A549 (cell line): ENCODE data around the gene PNLIPRP3.

Source experiments
- EHF ChIP-seq: fragments of 250-450 bp; sonication (Bioruptor Pico); IDR thresholded peaks from 2 replicates; pipeline ENCODE4 v1.5.0; 2020; ENCODE audit warnings: mild to moderate bottlenecking
- EHMT2 ChIP-seq: fragments of 200-600 bp; sonication (generic); IDR thresholded peaks from 2 replicates; pipeline ENCODE4 v1.6.1; 2016; ENCODE audit warnings: antibody characterized with exemption, low read depth, mild to moderate bottlenecking, moderate library complexity
- EP300 ChIP-seq, 2 experiments: fragments of >200 bp; sonication (Bioruptor Twin); formaldehyde crosslinking; IDR thresholded peaks; 2 replicates in 1 of 2; 3 replicates in 1 of 2; pipeline ENCODE4 v1.6.1; 2016 to 2017
- ESRRA ChIP-seq: fragments of 150-350 bp; IDR thresholded peaks from 2 replicates; pipeline ENCODE4 v1.6.1; 2014; ENCODE audit warnings: mild to moderate bottlenecking, low read length, borderline replicate concordance
- HEYL ChIP-seq: fragments of 250-450 bp; sonication (Bioruptor Pico); IDR thresholded peaks from 2 replicates; pipeline ENCODE4 v1.8.0; 2021; ENCODE audit warnings: mild to moderate bottlenecking, moderate library complexity
- MAZ ChIP-seq: fragments of 150-350 bp; IDR thresholded peaks from 2 replicates; pipeline ENCODE4 v1.6.1; 2014; ENCODE audit warnings: antibody characterized with exemption, low read depth, low read length, borderline replicate concordance
- POLR2A ChIP-seq: IDR thresholded peaks from 2 replicates; pipeline ENCODE4 v1.6.1; 2012; ENCODE audit warnings: mild to moderate bottlenecking, low read length
- RAD21 ChIP-seq, 2 experiments: fragments of >200 bp in 1 of 2; sonication (Bioruptor Twin) in 1 of 2; formaldehyde crosslinking in 1 of 2; IDR thresholded peaks in 1 of 2; conservative IDR thresholded peaks in 1 of 2; 2 replicates in 1 of 2; 3 replicates in 1 of 2; pipeline ENCODE4 v1.6.1; 2012 to 2018; ENCODE audit warnings: inconsistent platforms in 1 of 2
- SREBF2 ChIP-seq: fragments of 450-650 bp; IDR thresholded peaks from 2 replicates; pipeline ENCODE4 v1.6.1; 2014; ENCODE audit warnings: mild to moderate bottlenecking, moderate library complexity
- TF ChIP-seq, protein P1 (sequence below): fragments of >200 bp; sonication (Bioruptor Twin); formaldehyde crosslinking; IDR thresholded peaks from 3 replicates; pipeline ENCODE4 v1.5.1; 2016
- TF ChIP-seq, protein P2 (sequence below): fragments of >200 bp; sonication (Bioruptor Twin); formaldehyde crosslinking; IDR thresholded peaks from 3 replicates; pipeline ENCODE4 v1.6.1; 2016
- TF ChIP-seq, protein P3 (sequence below): IDR thresholded peaks from 2 replicates; pipeline ENCODE4 v1.6.1; 2012

DNA sequence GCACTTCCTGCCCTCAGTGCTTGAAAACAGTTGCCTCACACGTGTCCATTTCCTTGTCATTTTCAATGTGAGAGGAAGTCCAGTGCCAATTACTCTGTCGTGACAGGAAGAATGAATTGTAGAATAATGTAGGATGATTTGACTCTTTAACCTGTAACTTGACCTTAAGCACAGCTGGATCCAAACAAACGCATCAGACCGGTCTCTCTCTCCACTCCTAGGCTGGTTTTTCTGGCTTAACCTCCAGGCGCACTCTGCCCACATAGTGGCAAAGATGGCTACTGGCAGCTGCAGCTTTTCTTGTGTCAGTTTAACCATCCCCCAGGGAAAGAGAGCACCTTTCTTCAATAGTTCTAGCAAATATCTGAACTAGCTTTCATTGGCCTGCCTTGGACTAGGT, 29.4 kb upstream of the PNLIPRP3 start:
- TF ChIP-seq, protein P1, sequence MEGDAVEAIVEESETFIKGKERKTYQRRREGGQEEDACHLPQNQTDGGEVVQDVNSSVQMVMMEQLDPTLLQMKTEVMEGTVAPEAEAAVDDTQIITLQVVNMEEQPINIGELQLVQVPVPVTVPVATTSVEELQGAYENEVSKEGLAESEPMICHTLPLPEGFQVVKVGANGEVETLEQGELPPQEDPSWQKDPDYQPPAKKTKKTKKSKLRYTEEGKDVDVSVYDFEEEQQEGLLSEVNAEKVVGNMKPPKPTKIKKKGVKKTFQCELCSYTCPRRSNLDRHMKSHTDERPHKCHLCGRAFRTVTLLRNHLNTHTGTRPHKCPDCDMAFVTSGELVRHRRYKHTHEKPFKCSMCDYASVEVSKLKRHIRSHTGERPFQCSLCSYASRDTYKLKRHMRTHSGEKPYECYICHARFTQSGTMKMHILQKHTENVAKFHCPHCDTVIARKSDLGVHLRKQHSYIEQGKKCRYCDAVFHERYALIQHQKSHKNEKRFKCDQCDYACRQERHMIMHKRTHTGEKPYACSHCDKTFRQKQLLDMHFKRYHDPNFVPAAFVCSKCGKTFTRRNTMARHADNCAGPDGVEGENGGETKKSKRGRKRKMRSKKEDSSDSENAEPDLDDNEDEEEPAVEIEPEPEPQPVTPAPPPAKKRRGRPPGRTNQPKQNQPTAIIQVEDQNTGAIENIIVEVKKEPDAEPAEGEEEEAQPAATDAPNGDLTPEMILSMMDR, result no peak
- TF ChIP-seq ESRRA, result no peak
- no peak for TF ChIP-seq EHMT2
- TF ChIP-seq, protein P2, sequence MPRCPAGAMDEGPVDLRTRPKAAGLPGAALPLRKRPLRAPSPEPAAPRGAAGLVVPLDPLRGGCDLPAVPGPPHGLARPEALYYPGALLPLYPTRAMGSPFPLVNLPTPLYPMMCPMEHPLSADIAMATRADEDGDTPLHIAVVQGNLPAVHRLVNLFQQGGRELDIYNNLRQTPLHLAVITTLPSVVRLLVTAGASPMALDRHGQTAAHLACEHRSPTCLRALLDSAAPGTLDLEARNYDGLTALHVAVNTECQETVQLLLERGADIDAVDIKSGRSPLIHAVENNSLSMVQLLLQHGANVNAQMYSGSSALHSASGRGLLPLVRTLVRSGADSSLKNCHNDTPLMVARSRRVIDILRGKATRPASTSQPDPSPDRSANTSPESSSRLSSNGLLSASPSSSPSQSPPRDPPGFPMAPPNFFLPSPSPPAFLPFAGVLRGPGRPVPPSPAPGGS, result no peak
- TF ChIP-seq SREBF2, result no peak
- no peak for TF ChIP-seq EHF (CRISPR knock-in tag)
- no peak for TF ChIP-seq POLR2A
- TF ChIP-seq EP300 (IDR thresholded peaks at IDR 0.05), result no peak
- TF ChIP-seq HEYL, result no peak
- TF ChIP-seq, protein P3, sequence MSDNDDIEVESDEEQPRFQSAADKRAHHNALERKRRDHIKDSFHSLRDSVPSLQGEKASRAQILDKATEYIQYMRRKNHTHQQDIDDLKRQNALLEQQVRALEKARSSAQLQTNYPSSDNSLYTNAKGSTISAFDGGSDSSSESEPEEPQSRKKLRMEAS, result no peak
- no peak for TF ChIP-seq RAD21 (conservative IDR thresholded peaks at IDR 0.05 in 1 of 2, IDR thresholded peaks at IDR 0.05 in 1 of 2)
- TF ChIP-seq MAZ, result no peak
